Activated CD8-positive, alpha-beta memory T cell treated with anti-CD3 and anti-CD28 coated beads for 4 hours (primary cell): Measurements from ENCODE around the gene RRAGB.
"Not testable (repeated sequence)": the region's sequence is repeated elsewhere in the genome, so short reads cannot be mapped to it uniquely, and the experiment has no call there.

Source experiments
- DNase-seq, 2 donors: peaks; one replicate each; pipeline ENCODE4 v3.0.0-alpha.2; 2020; ENCODE audit warnings: low read depth in 2 of 2

RRAGB gene

DNA sequence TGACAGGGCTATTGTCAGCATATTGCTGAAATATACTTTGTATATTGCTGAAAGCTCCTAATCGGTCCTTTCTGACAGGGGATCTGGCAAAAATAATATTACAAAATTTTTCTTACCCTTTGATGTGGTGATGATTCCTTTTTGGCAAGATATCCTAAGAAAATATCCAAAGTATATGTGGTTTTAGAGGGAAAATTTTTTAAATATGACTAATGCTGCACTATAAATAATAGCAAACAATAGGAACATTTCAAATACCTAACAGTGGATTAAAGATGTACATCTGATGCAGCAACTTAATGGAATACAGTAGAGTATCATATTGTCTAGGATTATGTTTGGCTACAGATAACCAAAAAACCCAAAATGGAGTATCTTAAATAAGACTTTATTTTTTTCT is 49.6 kb downstream of the RRAGB start:
- DNase-seq, result no peak

DNA sequence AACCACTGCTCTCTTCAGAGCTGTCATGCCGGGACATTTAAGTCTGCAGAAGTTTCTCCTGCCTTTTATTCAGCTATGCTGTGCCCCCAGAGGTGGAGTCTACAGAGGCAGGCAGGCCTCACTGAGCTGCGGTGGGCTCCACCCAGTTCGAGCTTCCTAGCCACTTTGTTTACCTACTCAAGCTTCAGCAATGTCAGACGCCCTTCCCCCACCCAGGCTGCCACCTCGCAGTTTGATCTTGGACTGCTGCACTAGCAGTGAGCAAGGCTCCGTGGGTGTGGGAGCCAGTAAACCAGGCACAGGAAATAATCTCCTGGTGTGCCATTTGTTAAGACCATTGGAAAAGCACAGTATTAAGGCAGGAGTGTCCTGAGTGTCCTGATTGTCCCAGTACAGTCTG is 56.9 kb downstream of the RRAGB start:
- DNase-seq, result not testable (repeated sequence)

DNA sequence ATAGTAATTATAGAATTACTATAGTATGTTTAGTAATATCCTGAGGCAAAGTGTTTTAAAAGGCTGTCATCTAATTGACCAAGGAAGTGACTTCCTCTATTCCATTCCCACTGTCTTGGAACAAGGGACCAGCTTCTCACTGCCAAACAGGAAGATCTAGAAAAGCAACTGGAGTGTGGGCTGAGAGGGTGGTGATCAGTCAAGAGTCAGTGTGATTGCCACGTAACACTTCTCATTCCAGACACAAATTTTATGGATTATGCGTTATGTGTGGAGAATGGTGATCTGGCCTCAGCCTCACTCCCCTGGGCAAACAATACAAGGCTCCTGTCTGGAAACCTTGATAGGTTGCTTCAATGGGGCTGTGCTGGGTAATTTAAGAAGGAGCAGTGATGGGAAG is 60.0 kb downstream of the RRAGB start:
- no peak for DNase-seq

DNA sequence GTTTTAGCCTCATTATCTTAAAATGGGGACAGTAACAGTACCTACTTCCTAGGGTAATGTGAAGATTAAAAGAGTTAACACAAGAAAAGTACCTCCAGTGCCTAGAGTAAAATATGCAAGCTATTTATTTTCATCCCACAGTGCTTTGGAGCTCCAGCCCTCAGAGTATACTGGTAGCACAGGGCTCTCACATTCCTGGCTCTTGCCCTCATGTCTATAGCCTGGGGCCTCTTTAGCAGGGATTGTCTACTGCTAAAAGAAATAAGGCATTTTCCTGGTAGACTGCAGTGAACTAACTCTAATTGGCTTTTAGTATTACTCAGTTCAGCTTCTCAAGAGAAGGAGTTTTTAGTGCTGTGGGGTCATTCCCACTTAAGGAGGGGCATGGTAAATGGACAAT is 60.8 kb downstream of the RRAGB start:
- DNase-seq, result no peak

DNA sequence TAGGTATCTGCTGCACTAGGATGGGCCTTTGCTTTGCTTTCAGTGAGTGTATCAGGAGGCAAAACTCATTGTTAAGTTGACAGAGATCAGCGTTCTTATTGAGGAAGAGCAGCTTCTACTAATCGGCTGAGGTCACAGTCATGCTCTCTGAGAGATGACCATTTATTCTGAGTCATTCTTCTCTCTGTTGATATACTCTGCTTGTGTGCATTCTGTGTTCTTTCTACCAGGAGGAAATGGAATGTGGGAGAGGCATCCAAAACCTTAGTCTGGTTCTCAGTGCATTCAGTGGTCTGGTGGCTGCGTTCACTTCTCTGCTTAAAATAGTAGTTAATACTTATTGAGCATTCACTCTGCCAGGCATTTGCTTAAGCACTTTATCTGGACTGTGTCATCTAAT is 66.2 kb downstream of the RRAGB start:
- DNase-seq, result no peak

DNA sequence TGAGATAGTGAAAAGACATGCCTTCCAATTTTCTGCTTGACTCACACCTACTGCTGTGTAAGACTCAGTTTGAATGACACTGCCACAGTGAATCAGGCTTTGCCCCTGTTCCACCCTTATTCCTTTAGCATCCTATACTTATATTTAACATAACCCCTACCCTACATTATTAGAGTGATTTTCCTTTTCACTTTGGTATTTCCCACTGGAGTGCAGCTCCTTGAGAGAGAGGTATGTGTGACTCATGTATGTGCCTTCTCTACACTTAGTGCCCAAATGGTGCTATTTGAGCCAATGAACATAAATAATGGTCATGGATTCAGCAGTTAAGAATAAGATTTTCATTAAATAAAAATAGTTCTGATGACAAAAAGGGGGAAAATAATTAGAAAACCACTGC is 69.5 kb downstream of the RRAGB start:
- DNase-seq, result no peak

DNA sequence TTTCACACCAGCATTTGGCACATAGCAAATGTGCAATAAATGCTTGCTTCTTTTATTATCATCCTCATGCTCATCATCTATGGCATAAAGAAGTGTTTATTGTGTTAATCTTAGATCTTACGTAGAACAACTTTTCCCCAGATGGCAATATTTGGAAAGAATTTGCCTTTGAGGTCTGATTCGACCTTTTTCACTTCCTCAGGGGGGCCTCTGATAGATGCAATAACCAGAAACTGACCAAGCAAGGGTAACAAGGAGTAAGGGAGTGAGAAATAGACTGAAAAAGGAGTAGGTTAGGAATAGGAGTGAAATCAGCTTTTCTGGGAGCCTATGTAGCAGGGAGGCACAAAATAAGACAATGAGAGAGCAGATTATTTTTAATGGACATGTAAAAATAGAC is 70.2 kb downstream of the RRAGB start:
- no peak for DNase-seq

DNA sequence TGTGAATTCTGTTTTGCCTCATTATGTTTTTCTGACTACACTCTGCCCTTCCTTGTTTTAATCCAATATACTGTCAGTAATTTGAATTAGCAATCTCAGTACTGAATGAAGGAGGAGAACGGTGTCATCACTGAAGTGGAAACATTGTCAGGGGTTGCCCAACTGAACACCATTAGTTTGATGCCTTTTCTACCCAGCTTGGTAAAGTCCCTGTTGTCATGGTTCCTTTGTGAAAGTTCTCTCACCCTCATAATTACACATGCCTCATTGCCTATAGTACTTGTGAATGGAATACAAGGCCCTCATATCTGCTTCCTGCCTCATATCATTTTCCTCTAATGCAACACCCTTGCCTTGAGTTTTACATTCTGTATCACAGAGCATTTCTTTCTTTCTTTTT is 76.9 kb downstream of the RRAGB start:
- DNase-seq, result no peak

DNA sequence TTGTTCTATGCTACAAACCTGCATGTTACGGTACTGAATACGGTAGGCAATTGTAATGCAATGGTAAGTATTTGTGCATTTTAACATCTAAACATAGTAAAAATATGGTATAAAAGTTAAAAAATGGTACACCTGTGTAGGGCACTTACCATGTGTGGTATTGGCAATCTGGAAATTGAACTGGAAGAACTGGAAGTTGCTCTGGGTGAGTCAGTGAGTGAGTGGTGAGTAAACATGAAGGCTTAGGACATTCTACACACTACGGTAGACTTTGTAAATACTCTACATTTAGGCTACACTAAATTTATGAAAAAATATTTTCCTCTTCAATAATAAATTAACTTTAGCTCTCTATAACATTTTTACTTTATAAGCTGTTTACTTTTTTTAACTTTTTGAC is 78.9 kb downstream of the RRAGB start:
- DNase-seq, result no peak

DNA sequence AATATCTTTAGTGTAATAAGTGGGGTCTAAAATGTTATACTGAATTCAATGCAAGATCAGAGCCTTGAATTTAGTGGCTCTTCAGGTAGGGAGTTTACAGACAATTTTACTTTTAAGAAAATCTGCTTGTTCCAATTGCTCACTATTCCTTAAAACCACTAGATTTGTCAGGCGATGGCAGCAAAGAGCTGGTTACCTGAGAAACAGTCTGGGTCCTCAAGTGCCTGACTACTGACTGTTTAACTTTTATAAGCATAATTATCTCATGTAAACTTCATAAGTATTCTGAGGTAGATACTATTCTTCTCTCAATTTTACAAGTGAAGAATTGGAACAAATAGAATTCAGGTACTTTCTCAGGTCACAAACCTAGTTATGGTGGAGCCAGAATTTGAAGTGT is 84.3 kb downstream of the RRAGB start:
- DNase-seq, result no peak
